Right lobe of liver (tissue), 6 donors: ENCODE results near the gene SSBP3. TPM values are rescaled to one million over a fixed set of nuclear protein-coding genes. Genes with fewer than 3 reads are reported as not detected.

Experiments
- ATAC-seq, 4 donors: fragments of 200-7000 bp; cut with Tn5 transposase; one replicate each; pipeline ENCODE4 v1.9.1; 2020; ENCODE audit warnings: mild to moderate bottlenecking in 4 of 4, moderate library complexity in 4 of 4
- DNase-seq, 3 donors: peaks; one replicate each; pipeline ENCODE4 v3.0.0-alpha.2; 2020
- H3K27ac ChIP-seq, 3 donors: fragments of 200-600 bp; one replicate each; pipeline ENCODE4 v1.8.0; 2022
- H3K27me3 ChIP-seq, 2 donors: fragments of 200-600 bp; one replicate each; pipeline ENCODE4 v1.8.0; 2022
- H3K36me3 ChIP-seq, 4 donors: fragments of 200-600 bp; sonication (generic) in 1 of 4; one replicate each; pipeline versions ENCODE4 v1.5.1 to v1.8.0; 2017 to 2022; ENCODE audit warnings: control low read depth in 1 of 4
- H3K4me1 ChIP-seq, 4 donors: fragments of 200-600 bp; sonication (generic) in 1 of 4; one replicate each; pipeline versions ENCODE4 v1.5.1 to v1.8.0; 2017 to 2022; ENCODE audit warnings: control low read depth in 1 of 4
- H3K4me3 ChIP-seq, 3 donors: fragments of 200-600 bp; one replicate each; pipeline ENCODE4 v1.8.0; 2022
- H3K9me3 ChIP-seq, 4 donors: fragments of 200-600 bp; sonication (generic) in 1 of 4; one replicate each; pipeline versions ENCODE4 v1.5.1 to v1.8.0; 2017 to 2022; ENCODE audit warnings: control low read depth in 1 of 4
- POLR2A ChIP-seq: fragments of 450-650 bp; IDR thresholded peaks from one replicate; pipeline ENCODE4 v1.6.1; 2017; ENCODE audit warnings: antibody characterized with exemption, mild to moderate bottlenecking
- WGBS: methylation state at CpG from one replicate; pipeline ENCODE4 v1.1.6; 2018; ENCODE audit warnings: low coverage, low lambda C conversion rate; ENCODE audit not compliant: insufficient coverage; ENCODE audit errors: missing lambda C conversion rate; 5-methylcytosine and 5-hydroxymethylcytosine counted together
- intact Hi-C, 2 donors: fragments of 100-400 bp; cut with DNase I; formaldehyde crosslinking; loops; one replicate each; pipeline versions ENCODE4 v1.11.2 to v1.14.1; 2022
- total RNA-seq, 6 experiments: library from RNA; depleted of rRNA in 2 of 6; stranded (reverse); fragments of >200 nt in 2 of 6; fragmentation: NEBNext Ultra II Directional in 3 of 6; extraction: Animal tissue kit (Norgen Biotek cat#: 25700) in 3 of 6; gene quantifications; one replicate each; pipeline versions ENCODE4 v1.1.0 to v1.2.4, GENCODE V29; 2016 to 2023
- TF ChIP-seq, protein P1 (sequence below), 4 donors: fragments of 200-600 bp in 3 of 4; fragments of 450-650 bp in 1 of 4; IDR thresholded peaks; one replicate each; pipeline versions ENCODE4 v1.5.1 to v1.8.0; 2016 to 2022; ENCODE audit warnings: antibody characterized with exemption in 4 of 4, mild to moderate bottlenecking in 2 of 4
- donor health status: DM: no; HTN: yes; CAD: no.
- donor health status: DM: no; HTN: no; CAD: no.
- donor health status: DM: no; HTN: no; CAD: no.
- donor health status: DM: no; HTN: yes; CAD: no.
- donor health status: DM: no; HTN: yes; CAD: no.

SSBP3 gene
- total RNA-seq, 6 experiments from 2014 or later = 19.4 to 34.1 (median 24.4) TPM

- no peaks in the 10 kb centered on the region for H3K9me3 ChIP-seq
- WGBS = 57% methylated on average over 10 of the region's 15 CpGs
- intact Hi-C loops = no loop called here
- no peak for TF ChIP-seq POLR2A
- TF ChIP-seq, protein P1, sequence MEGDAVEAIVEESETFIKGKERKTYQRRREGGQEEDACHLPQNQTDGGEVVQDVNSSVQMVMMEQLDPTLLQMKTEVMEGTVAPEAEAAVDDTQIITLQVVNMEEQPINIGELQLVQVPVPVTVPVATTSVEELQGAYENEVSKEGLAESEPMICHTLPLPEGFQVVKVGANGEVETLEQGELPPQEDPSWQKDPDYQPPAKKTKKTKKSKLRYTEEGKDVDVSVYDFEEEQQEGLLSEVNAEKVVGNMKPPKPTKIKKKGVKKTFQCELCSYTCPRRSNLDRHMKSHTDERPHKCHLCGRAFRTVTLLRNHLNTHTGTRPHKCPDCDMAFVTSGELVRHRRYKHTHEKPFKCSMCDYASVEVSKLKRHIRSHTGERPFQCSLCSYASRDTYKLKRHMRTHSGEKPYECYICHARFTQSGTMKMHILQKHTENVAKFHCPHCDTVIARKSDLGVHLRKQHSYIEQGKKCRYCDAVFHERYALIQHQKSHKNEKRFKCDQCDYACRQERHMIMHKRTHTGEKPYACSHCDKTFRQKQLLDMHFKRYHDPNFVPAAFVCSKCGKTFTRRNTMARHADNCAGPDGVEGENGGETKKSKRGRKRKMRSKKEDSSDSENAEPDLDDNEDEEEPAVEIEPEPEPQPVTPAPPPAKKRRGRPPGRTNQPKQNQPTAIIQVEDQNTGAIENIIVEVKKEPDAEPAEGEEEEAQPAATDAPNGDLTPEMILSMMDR (IDR thresholded peaks at IDR 0.05) = no peak
- H3K4me1 ChIP-seq = peaks cover 0 to 55% (median 23%) of the 10 kb centered on the region in 4 donors
- no peaks in the 10 kb centered on the region for H3K27me3 ChIP-seq
- H3K27ac ChIP-seq = peak overlapping the region in 1 of 3 donors; percentile 25
- DNase-seq (no peak), ATAC-seq (no peak)
- no peak overlapping the region for H3K4me3 ChIP-seq
- H3K36me3 ChIP-seq = no peaks in the 10 kb centered on the region
Measured at GRCh38 chr1:54380290-54380882, 25.8 kb downstream of the SSBP3 start.

- peak overlapping the region in 1 of 3 donors; percentile 25 for H3K27ac ChIP-seq
- peak; percentile 59 to 83 (median 75) for DNase-seq
- intact Hi-C loops = no loop called here
- WGBS = 40% methylated on average over 8 of the region's 23 CpGs
- H3K27me3 ChIP-seq = no peaks in the 10 kb centered on the region
- TF ChIP-seq POLR2A = no peak
- TF ChIP-seq, protein P1 (IDR thresholded peaks at IDR 0.05) = no peak
- H3K4me1 ChIP-seq = peaks cover 0 to 48% (median 23%) of the 10 kb centered on the region in 4 donors
- H3K36me3 ChIP-seq = no peaks in the 10 kb centered on the region
- H3K9me3 ChIP-seq = no peaks in the 10 kb centered on the region
- H3K4me3 ChIP-seq = no peak overlapping the region
- ATAC-seq = peak; percentile 71 to 82 (median 77)
Measured at GRCh38 chr1:54379555-54380289, 26.5 kb downstream of the SSBP3 start.

GRCh38 chr1:54378874-54379554, 27.2 kb downstream of the SSBP3 start:
- 87% methylated on average over 16 of the region's 16 CpGs for WGBS
- intact Hi-C loops = no loop called here

GRCh38 chr1:54378157-54378873, 27.9 kb downstream of the SSBP3 start:
- peaks cover 0 to 44% (median 21%) of the 10 kb centered on the region in 4 donors for H3K4me1 ChIP-seq

More at GRCh38 chr1:54378874-54379554, 27.2 kb downstream of the SSBP3 start:
- no peak for TF ChIP-seq POLR2A
- TF ChIP-seq, protein P1 (IDR thresholded peaks at IDR 0.05) = no peak
- no peaks in the 10 kb centered on the region for H3K27me3 ChIP-seq
- DNase-seq (no peak), ATAC-seq (no peak)
- no peaks in the 10 kb centered on the region for H3K36me3 ChIP-seq
- no peaks in the 10 kb centered on the region for H3K9me3 ChIP-seq
- no peak overlapping the region for H3K4me3 ChIP-seq
- peaks cover 0 to 48% (median 23%) of the 10 kb centered on the region in 4 donors for H3K4me1 ChIP-seq
- H3K27ac ChIP-seq = no peak overlapping the region

More at GRCh38 chr1:54378157-54378873, 27.9 kb downstream of the SSBP3 start:
- Histone ChIP-seq H3K9me3 (no peaks in the 10 kb centered on the region), H3K4me3 (no peak overlapping the region), H3K36me3 (no peaks in the 10 kb centered on the region), H3K27ac (no peak overlapping the region), H3K27me3 (no peaks in the 10 kb centered on the region)
- ATAC-seq (no peak), DNase-seq (peak in 1 of 3 donors; percentile 47)
- 59% methylated on average over 12 of the region's 17 CpGs for WGBS
- intact Hi-C loops = no loop called here
- no peak for TF ChIP-seq POLR2A
- TF ChIP-seq, protein P1 (IDR thresholded peaks at IDR 0.05) = no peak
